Pulmonary artery endothelial cell (primary cell): ENCODE results near the gene TMEM184B. TPM values are rescaled to one million over a fixed set of nuclear protein-coding genes. Genes with fewer than 3 reads are reported as not detected.

ENCODE experiments used
- DNase-seq: peaks from one replicate; pipeline ENCODE4 v3.0.0-alpha.2; 2011; ENCODE audit warnings: low read depth, low spot score
- total RNA-seq: library from RNA; depleted of rRNA; stranded (reverse); fragments of >200 nt; gene quantifications from 2 replicates; pipeline ENCODE4 v1.2.3, GENCODE V29; 2014

The TMEM184B gene
- total RNA-seq, 1 donor from 2014 or later: 28.5 TPM

DNA sequence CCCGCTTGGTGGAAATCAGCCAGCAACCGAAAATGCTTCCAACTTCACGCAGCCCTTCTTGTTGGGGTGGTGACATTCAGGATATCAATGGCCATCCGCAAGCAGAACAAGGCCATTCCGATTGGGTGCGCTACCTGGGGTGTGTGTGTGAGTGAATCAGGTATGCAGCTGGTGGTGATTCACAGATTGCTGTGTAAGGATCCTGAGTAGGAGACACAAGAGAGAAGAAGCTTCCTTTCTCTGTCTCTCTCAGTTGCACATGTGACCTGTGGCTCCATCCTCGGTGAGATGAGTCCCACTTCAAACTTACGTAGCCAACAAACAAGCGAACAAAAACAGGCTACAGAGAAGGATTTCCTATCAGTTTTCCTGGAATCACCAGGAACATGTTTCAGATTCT lies 9.6 kb upstream of the TMEM184B start:
- no peak for DNase-seq

DNA sequence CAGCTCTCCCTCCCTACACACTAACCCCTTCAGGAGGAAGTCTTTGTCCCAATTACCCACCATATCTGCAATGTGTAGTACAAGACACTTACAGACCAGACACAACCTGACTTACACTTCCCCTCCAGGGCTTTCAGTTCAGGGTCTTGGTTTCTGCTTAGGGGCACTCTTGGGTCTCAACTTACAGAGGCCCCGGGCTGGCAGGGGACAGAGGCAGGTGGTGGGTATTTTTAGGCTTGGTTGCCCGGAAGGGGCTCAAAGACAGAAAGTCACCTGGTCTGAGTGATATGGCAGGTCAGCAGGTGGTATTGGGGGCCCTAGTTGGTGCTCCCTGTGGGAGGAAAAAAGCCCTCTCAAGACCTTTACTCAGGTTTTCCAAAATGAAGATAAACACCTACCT lies 3.4 kb upstream of the TMEM184B start:
- no peak for DNase-seq

DNA sequence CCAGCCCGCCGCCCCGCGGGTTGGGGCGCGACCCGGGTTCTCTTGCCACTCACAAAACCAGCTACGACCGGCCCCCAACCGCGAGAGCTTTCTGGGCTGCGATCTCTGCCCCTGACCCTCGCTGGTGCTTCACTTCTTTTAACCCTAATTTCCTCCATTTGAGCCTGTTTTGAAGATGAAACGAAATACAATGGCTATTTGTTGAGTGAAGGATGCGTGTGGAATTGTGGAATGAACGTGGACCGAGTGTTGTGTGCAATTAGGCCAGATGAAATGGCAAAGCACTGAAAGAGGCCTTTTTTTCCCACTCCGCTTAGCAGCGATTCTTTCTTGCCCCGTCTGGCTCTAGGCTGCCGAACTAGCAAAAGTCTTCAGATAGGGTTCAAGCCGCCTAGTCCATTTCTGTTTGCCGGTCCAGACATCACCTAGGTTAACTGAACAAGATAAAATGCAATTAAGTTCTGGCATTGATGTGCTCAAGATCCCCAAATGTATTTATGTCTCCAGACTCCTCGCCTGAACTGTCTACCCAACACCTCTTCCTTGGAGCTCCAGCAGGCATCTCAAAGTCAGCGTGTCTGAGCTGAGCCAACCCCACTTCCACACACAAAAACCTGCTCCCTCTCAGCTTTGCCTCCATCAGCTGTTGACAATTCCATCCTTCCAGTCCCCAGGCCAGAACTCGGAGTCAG lies 471 bp upstream of the TMEM184B start:
- no peak for DNase-seq

DNA sequence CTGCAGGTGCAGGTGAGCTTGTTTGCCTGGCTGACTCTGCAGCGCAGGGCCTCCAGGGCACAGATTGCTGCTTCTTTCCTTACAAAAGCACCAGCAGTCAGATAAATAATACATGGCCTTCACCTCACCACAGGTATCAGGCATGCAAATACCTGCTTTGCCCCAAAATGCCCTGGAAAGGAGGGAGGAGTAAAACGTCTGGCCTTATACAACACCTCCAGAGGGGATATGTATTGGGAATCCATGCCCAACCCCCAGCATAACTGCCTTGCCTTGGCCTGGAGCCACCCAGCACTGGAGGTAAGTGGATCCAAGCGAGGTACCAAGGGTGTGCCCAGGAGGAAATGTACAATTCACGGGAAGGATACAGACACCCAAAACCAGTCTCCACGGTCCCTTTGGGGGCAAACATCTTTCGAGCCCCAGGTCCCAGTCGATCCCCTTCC lies 860 bp downstream of the TMEM184B start:
- no peak for DNase-seq

DNA sequence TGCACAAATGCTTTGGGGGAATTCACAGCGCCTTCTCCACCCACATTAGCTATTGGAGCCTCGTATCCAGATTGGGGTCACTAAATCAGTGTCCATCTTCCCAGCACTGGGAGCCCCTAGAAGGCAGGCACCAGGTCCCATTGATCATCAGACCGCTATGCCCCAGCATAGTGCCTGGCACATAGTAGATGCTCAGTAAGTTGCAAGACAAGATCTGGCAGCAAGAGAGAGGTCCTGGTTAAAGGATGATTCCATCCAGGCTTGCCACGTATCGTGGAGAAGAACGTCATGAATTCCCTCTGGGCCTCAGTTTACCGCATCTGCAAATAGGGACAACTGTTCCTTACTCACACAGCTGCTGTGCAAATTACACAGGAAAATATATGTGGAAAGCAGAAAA lies 1.7 kb downstream of the TMEM184B start:
- DNase-seq: no peak

DNA sequence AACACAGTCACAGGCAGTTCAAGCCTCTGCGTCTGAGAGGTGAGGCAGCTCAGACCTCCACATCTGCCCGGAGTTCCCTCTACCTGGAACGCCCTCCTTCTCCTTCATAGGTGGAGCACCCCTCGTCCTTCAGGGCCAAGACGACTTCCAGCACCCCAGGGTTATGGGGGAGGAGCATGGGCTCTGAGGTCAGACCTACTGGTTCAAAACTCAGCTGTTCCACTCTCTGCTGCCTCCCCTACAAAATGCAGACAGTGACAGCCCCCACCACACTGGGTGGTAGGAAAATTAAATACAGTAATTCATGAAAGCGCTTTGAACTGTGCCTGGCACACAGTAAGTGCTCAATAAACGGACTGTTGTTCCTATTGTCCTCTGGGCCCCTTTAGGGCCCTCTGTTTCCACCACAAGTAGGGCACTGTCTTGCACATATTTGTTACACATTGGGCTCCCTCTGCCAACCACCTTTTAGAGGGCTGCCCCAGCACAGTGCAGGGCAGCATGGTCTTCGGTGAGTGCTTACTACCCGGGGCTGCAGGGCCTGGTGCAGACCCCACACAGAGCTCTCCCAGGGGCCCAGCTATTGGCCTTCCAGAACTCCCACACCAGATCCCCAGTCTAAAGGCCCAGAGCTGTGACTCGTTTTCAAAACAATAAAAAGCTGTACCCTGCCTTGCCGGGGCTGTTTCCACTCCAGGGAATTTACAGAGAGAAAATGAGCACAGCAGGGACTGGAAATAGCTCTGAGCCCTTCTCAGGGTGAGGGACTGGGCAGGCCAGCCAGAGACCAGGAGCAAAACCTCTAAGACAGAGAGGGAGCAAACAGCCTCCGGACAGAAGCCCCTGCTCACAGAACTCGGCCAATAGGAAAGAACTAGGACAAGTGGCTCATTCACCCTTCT lies 2.5 kb downstream of the TMEM184B start:
- DNase-seq: no peak

DNA sequence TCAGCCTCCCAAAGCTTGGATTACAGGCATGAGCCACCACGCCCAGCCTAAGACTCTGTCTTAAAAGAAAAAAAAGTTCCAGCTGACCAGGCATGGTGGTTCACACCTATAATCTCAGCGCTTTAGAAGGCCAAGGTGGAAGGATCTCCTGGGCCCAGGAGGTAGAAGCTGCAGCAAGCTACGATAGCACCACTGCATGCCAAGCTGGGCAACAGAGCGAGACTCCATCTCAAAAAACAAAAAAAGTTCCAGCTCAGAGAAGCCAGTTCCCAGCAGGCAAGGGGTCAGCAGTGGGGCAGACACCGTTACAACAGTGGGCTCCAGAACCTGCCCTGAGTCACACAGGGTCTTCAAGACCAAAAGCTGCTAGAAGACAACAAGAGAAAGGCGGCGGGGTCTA lies 3.3 kb downstream of the TMEM184B start:
- no peak for DNase-seq

DNA sequence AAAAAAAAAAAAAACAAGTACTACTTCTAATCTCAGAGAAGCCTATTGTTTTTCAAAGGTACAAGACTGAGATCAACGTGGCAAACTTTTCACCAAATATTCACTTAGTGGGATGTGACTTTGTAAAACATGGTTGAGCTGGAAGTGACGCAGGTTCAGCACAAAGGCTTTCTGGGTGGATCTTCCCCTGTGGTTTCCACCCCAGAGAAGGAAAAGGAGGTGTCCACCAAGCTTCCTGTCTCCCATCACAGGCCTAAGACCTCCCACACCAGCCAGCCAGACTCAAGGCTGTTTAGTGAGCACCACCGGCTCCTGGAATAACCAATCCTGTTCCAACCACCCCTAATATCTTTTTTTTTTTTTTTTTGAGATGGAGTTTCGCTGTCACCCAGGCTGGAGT lies 5.7 kb downstream of the TMEM184B start:
- DNase-seq: peak; percentile 47

DNA sequence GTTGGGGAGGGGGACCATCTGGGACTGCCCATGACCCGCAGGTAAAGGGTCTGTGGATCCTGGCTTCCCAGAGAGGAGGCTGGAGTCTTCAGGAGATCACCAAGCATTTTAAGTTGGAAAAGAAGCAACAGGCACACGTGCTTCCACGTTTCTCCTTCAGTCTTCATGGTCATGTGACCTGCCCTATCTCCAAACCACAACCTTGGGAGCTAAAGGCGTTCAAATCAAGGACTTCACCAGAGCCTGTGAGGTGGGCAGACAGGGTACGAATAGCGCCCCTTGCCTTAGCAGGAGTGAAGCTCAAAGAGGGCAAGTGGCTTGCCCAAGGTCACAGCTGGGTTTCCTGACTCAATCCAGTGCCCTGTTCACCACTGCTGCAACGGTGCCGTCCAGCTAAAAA lies 6.7 kb downstream of the TMEM184B start:
- DNase-seq: no peak

DNA sequence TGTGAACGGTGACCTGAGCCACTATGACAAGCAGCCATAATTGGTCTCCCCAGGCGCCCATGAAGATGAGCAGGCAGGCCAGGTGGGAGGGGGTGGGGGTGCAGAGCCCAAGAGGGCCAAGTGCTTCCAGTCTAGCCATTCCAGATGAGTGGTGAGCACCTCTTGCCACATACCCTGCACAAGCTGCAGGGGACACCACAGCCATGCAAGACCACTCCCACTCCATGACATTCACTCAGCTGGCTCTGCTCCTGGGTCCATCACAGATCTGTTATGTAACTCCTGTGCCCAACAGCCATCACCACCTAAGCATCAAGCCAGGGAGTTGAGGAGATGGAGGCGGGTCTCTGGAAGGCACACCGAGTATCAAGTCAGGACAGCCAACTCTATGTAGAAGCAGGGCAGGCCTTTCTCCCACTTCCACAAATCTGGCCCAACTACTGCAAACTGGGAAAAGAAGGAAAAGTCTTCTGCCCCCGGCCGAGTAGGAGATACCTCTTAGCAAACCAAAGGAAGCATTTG lies 8.4 kb downstream of the TMEM184B start:
- no peak for DNase-seq

DNA sequence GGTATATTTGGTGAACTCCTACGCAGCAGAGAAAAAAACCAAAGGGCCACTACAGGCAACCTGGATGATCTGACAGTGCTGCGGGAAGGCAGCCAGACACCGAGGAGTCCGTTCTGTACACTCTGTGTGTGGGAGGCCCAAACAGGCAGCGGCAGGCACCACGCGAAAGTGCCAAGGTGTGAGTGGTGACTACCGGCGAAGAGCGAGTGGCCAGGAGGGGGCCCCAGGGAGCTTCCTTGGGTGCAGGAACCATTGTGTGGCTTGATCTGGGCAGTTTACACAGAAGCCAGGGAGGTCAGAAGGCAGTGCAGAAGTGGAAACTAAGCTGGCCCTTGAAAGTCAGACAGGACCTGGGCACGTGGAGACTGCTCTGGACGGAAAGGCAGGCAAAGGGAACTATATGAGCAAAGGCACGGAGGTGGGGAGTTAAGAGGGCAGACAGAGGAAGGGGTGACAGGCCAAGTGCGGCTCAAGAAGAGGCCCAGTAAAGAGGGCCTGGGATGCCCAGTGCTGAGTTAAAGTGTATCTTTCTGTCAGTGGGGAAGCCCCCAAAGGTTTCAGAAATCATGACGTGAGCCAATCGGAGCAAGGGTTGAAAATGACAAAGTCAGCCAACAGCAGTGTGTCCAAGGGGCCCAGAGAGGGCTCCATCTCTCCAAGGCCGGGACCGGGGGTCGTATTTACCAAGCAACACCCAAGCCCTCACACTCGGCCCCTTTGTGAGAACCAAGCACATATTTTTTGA lies 10.6 kb downstream of the TMEM184B start:
- no peak for DNase-seq

DNA sequence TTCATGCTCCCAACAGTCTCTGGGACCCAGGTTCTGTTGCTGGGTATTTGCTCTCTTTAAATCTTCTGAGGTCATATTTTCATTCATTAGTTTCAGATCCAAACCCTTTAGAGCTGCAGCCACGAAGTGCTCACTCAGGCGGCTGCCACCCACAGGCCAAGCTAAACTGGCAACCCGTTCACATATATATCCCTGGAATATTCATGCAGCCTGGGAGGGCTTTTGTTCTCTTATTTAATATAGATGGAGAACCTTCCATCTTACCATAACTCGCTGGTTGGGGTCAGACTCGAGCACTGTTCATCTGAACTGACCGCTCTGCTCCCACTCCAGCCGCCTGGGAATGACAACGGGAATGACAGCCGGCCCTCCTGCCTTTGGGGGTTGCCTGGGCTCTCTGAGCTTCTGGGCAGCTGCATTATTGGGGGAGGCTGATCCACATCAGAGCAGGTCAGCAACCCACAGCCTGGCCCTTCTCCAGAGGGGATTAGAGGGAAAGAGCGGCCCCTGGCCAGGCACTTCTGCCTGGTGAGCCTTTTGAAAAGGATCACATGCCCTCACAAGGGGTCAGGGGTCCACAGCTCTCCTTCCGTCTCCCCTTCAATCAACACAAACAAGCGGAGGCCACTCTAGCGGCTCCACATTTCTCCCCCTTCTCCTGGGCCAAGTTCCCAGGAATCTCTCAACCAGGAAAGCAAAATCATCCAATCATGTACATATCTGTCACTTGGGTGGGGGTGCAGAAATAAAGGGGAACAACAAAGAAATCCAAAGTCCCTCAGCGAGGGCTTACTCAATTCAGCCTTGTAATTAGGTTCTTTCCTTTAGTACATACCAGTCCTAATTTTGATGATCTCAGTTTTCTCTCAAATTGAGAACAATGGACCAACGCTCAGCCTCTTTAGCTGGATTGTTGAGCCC lies 11.8 kb downstream of the TMEM184B start:
- DNase-seq: no peak

DNA sequence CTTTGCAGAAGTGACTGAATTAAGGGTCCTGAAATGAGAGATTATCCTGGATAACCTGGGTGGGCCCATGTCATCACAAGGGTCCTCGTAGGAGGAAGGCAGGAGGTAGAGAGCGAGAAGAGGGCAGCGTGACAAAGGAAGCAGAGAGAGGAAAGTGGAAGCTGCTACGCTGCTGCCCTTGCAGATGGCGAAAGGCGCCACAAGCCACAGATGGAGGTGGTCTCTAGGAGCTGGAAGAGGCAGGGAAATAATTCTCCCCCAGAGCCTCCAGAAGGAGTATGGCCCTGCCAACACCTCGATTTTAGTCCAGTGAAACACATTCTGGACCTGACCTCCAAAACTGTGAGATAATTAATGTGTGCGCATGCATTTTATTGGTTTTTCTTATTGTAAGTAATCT lies 13.4 kb downstream of the TMEM184B start:
- DNase-seq: no peak

DNA sequence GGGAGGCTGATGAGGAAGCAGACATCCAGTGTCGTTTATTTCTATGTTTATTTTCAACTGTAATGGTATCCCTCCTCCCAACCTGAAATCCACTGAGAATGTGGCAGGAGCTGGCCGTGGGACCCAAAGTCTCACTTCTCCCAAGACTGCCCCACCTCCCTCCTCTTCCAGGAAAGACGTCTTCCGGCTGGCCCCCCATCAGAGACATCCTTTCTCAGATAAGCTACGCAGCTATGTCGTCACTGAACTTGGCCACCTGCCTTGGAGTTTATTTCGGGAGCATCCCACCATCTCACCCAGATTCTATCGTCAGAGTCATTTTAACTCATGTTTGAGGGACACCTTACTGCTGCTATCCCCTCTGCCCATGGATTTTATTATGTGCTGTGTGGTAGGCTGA lies 13.9 kb downstream of the TMEM184B start:
- peak; percentile 29 for DNase-seq

DNA sequence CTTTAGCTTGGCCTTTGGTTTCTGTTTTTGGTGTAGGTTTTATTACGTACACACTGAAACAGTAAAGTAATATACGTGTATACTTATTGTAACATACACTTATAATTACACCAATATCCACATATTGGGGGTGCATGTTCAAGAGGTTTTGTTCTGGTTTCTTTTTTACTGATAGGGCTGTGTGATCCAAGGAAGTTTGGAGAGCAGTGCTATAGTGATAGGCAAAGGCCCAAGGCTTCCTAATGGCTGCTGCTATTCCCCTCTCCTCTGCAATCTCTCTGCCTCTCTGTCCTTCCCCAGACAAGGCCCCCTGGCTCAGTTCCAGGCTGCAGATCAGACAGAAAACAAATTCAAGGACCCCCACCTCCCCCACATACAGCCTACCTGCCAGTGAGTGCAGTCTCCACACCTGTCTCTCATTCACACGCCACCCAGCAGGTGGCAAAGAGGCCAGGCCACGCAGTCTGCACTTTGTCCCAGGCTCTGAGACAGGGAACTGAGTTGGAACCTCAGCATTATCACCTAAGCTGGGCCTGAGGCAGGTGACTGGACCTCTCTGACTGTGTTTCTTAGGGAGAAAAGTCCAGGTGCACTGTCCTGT lies 15.1 kb downstream of the TMEM184B start:
- no peak for DNase-seq

DNA sequence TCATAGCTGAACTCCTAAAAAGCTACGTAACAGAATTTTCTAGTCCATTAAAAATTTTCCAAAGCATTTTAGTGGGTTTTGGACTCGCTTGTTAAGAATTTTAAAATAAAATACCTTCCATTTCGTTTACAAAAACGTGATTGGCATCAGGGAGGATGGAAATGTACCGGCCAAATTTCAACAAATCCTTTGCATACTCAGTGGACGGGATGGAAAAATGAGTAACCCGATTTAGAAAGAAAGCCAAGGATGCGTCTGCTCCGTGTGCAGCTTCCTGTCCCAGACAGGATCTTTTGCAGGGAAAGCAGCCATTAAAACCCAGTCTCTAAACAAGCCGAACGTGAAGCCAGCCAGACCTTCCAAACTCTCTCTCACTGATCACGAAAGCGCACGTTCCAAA lies 15.6 kb downstream of the TMEM184B start:
- peak; percentile 41 for DNase-seq

DNA sequence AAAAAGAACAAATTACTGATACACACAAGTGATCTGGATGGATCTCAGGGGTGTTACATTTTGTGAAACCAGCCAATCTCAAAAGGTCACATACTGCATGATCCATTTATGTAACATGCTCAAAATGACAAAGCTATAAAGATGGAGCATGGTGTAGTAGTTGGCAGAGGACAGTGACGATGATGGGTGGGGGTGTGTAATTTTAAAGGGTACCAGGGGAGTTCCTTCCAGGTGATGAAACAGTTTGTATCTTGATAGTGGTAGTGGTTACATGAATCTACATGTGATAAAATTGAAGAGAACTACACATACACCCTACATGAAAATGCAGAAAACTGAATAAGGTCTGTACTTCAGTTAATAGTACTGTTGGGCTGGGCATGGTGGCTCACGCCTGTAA lies 17.1 kb downstream of the TMEM184B start:
- no peak for DNase-seq

DNA sequence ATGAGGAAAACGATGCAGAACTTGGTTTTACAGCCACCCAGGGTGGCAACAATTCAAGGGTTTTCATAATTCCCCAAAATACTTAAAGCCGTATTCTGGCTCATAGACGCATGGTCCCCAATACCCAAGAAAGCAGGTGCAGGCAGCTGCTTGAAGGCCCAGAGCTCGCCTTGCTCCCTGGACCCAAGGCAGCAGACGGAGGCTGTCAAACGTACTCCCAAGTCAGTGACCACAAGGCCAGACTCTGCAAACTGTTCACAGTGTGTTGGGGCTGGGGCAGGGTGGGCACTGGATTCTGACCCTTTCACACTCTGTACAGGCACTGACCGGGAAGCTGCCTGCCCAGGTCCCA lies 21.5 kb downstream of the TMEM184B start:
- no peak for DNase-seq

DNA sequence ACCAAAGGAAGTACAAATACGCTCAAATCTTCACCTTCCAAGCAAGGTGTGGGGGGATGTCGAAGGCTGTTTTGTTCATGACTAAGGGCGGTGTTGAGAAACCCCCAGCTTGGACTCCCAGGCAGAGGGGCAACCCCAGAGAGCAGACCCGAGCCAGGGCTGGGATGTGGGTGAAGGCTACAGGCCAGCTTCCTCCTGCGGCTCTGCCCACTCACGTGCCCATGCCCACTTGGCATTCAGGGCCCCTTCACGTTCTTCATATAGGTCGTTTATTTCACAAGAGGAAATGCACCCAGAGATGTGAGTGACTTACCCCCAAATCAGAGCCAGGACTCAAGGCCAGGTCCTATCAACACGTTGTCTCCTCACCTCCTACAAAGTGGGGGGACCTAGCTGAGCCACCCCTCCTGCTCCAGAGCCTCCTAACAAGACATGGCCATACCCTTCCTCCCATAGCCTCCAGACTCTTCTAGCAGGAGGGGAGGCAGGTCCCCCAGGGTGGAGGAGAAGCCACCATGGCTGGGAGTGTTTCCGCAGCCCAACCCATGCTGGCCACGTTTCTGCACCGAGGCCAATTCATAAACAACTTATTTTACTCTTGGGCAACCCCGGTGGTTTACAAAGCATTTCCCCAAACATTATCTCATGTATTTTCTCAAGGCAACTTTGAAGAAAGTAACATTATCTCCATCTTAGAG lies 22.0 kb downstream of the TMEM184B start:
- no peak for DNase-seq
